ENCODE data around the gene FCRL3. TPM values are rescaled to one million over a fixed set of nuclear protein-coding genes. Genes with fewer than 3 reads are reported as not detected.

Gene FCRL3
- total and polyA plus RNA-seq, 7 donors, result under 0.01 to 6.7 TPM; not detected in 5

- intact Hi-C loops (cut with DNase I), result no loop called here
- 46 to 77% methylated on average over 5 of the region's 5 CpGs for WGBS, 2 donors
- no peak for DNase-seq
Measured at GRCh38 chr1:157652859-157653493, 47.6 kb downstream of the FCRL3 start.

GRCh38 chr1:157648317-157648716 is 52.3 kb downstream of the FCRL3 start:
- TF ChIP-seq EP300 (IDR thresholded peaks at IDR 0.05), result no peak
- no peak for TF ChIP-seq POLR2AphosphoS5 (IDR thresholded peaks at IDR 0.05)
- no peak for TF ChIP-seq CTCF (IDR thresholded peaks at IDR 0.05)
- no peaks in the 10 kb centered on the region for H3K4me1 ChIP-seq
- no peaks in the 10 kb centered on the region for H3K27me3 ChIP-seq
- intact Hi-C loops (cut with DNase I), result no loop called here
- WGBS, 2 donors, result 88 to 90% methylated on average over 3 of the region's 3 CpGs
- no peak overlapping the region for H3K27ac ChIP-seq
- no peaks in the 10 kb centered on the region for H3K36me3 ChIP-seq
- H3K9me3 ChIP-seq, result no peaks in the 10 kb centered on the region
- H3K4me3 ChIP-seq, result no peak overlapping the region
- DNase-seq, result no peak

More at GRCh38 chr1:157652859-157653493, 47.6 kb downstream of the FCRL3 start:
- no peaks in the 10 kb centered on the region for H3K36me3 ChIP-seq
- H3K4me3 ChIP-seq, result no peak overlapping the region
- H3K27ac ChIP-seq, result no peak overlapping the region
- TF ChIP-seq POLR2A (IDR thresholded peaks at IDR 0.05), result no peak
- no peak for TF ChIP-seq CTCF (IDR thresholded peaks at IDR 0.05)
- no peak for TF ChIP-seq POLR2AphosphoS5 (IDR thresholded peaks at IDR 0.05)
- no peak for TF ChIP-seq EP300 (IDR thresholded peaks at IDR 0.05)
- no peaks in the 10 kb centered on the region for H3K9me3 ChIP-seq
- H3K4me1 ChIP-seq, result no peaks in the 10 kb centered on the region
- no peaks in the 10 kb centered on the region for H3K27me3 ChIP-seq

- Histone ChIP-seq H3K36me3 (no peaks in the 10 kb centered on the region), H3K4me1 (no peaks in the 10 kb centered on the region), H3K27me3 (no peaks in the 10 kb centered on the region), H3K4me3 (no peak overlapping the region), H3K9me3 (no peaks in the 10 kb centered on the region), H3K27ac (no peak overlapping the region)
- intact Hi-C loops (cut with DNase I), result no loop called here
- TF ChIP-seq EP300 (IDR thresholded peaks at IDR 0.05) (no peak), CTCF (IDR thresholded peaks at IDR 0.05) (no peak), POLR2AphosphoS5 (IDR thresholded peaks at IDR 0.05) (no peak), POLR2A (IDR thresholded peaks at IDR 0.05) (no peak)
- no peak for DNase-seq
Measured at GRCh38 chr1:157646144-157646543, 54.4 kb downstream of the FCRL3 start.

GRCh38 chr1:157641177-157641576 is 59.4 kb downstream of the FCRL3 start:
- Histone ChIP-seq H3K36me3 (no peaks in the 10 kb centered on the region), H3K27me3 (no peaks in the 10 kb centered on the region), H3K9me3 (no peaks in the 10 kb centered on the region), H3K4me3 (no peak overlapping the region), H3K4me1 (no peaks in the 10 kb centered on the region), H3K27ac (no peak overlapping the region)
- no peak for DNase-seq
- no peak for TF ChIP-seq POLR2AphosphoS5 (IDR thresholded peaks at IDR 0.05)
- TF ChIP-seq EP300 (IDR thresholded peaks at IDR 0.05), result no peak
- WGBS, 2 donors, result 23 to 55% methylated on average over 2 of the region's 2 CpGs
- intact Hi-C loops (cut with DNase I), result no loop called here

GRCh38 chr1:157639800-157640199 is 60.8 kb downstream of the FCRL3 start:
- H3K27ac ChIP-seq, result no peak overlapping the region
- TF ChIP-seq POLR2A (IDR thresholded peaks at IDR 0.05) (no peak), EP300 (IDR thresholded peaks at IDR 0.05) (no peak)
- intact Hi-C loops (cut with DNase I), result no loop called here
- no peaks in the 10 kb centered on the region for H3K36me3 ChIP-seq
- no peaks in the 10 kb centered on the region for H3K4me1 ChIP-seq
- no peaks in the 10 kb centered on the region for H3K27me3 ChIP-seq
- no peak overlapping the region for H3K4me3 ChIP-seq
- WGBS, 2 donors, result 55 to 59% methylated on average over 4 of the region's 4 CpGs
- DNase-seq, result no peak
- H3K9me3 ChIP-seq, result no peaks in the 10 kb centered on the region

- Histone ChIP-seq H3K4me3 (no peak overlapping the region), H3K36me3 (no peaks in the 10 kb centered on the region), H3K27me3 (peaks cover 0 to 6% (median 0%) of the 10 kb centered on the region in 3 donors), H3K27ac (no peak overlapping the region), H3K4me1 (no peaks in the 10 kb centered on the region), H3K9me3 (no peaks in the 10 kb centered on the region)
- intact Hi-C loops (cut with DNase I), result no loop called here
- TF ChIP-seq POLR2A (IDR thresholded peaks at IDR 0.05), result no peak
- TF ChIP-seq CTCF (IDR thresholded peaks at IDR 0.05), result no peak
- TF ChIP-seq EP300 (IDR thresholded peaks at IDR 0.05), result no peak
- TF ChIP-seq POLR2AphosphoS5 (IDR thresholded peaks at IDR 0.05), result no peak
- DNase-seq, result no peak
- WGBS, 2 donors, result 69 to 75% methylated on average over 1 of the region's 1 CpG
Measured at GRCh38 chr1:157628773-157629172, 71.8 kb downstream of the FCRL3 start.

All from sigmoid colon (tissue), 7 donors.